ENCODE data around the gene FKBP8. TPM values are rescaled to one million over a fixed set of nuclear protein-coding genes. Genes with fewer than 3 reads are reported as not detected.

Gene FKBP8
- polyA plus RNA-seq, 4 donors = 155 to 215 (median 193) TPM

DNA sequence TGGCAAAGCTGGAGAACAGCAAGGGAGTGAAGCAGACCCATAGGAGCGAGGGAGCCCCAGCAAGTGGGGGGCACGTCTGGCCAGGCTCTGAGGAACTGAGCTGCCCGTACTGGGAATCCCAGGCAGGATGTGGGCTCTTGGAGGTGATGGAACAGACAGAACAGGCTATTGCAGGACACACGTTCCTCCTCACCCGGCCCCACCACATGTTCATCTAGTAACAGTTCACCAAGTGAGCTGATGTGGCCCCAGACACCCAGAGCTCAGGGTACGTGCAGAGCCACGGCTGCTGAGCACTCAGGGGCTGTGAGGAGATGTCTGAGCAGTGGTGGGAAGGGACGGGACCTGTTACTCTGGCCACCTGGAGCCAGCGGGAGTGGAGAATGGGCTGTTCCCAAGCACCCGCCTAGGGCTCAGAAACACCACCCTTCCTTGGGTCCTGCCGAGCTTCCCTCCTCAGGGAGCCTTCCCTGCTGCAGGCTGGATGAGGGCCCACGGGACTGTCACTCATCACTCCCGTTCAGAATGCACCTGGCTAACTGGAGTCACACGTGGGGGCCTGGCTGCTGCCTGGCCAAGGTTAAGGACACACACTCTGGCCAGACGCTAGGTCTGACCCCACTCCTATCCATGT is 39.9 kb downstream of the FKBP8 start:
- no peak for DNase-seq (ENCODE audit: low read depth in 4 of 4, low spot score in 2 of 4)

DNA sequence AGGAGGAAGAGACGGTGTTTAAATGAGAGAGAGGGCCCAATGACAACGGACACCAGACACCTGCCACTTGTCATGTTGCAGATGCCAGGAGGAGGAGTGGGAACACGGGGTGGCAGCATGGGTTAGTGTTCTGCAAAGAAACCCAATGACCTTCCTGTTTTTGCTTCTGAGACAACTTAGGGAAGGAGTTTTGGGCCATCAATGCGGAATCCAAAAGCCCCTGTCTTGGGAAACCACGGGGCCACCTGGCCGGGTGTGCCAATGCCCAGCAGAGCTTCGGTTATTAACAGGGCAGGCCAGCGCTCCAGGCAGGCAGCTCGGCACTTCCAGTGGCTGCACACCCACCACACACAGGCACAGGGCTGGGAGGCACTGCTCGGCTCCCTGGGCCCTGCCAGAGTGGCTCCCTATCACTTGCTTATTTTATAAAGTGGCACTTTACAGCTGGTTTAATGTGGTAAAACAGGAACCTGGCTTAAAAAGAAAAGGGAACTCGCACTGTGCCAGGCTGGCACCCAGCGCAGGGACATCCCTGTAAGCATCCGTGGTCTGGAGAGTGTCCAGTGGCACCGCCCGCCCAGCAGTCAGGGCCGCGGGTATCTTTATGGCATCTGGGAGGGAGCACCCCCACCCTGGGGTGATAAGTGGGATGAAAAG is 40.6 kb downstream of the FKBP8 start:
- no peak for DNase-seq (ENCODE audit: low read depth in 4 of 4, low spot score in 2 of 4)

DNA sequence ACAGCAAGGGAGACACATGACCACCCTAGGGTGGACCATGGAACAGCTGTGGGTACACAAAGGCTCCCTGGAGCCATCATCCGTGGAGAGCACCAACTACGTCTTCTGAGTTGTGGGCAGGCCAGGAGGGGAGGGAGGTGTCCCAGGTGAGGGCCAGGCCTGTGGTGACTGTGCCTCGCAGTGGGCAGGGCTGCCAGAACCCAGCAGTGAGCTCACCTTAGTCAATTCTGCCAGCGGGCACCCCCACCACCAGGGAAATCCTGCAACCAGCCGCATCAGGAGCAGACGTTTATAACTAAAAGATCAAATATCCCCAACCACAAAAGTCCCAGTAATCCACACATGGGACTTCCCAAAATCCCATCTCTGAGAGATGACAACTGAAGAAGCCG is 41.1 kb downstream of the FKBP8 start:
- DNase-seq (ENCODE audit: low read depth in 4 of 4, low spot score in 2 of 4) = no peak

DNA sequence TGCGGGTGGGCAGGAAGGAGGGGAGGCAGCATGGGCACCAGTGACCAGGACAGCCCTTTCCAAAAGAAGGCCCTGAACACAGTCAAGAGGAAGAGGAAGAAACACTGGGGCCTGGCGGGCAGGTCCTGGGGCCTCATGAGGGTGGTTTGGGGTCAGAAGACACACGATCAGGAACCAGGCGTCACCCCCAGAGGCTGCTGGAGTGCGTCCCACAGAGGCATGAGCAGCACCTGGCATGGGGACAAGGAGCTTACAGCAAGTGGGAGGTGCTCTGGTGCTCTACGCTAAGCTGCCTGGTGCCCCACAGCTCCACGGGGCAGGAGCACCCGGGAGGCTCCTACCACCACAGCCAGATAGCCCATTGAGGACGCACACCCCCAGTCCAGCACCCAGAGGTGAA is 41.5 kb downstream of the FKBP8 start:
- DNase-seq (ENCODE audit: low read depth in 4 of 4, low spot score in 2 of 4) = no peak

DNA sequence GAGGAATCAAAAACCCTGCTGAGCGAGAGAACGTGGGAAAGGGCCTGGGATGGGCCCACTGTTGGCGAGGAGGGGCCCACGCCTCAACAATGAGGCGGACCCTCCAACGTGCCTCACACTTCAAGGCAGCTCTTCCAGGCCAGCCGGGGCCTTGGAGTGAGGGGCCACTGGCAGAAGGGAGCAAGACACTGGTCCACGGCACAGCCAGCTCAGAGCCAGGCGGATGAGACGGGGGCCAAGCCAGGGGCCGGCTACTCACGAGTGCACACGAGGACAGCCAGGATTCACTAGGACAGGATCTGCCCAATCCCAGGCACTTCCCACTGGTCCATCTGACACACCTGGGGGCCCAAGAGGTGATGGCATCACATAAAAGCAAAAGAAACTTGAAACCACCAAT is 42.0 kb downstream of the FKBP8 start:
- no peak for DNase-seq (ENCODE audit: low read depth in 4 of 4, low spot score in 2 of 4)

DNA sequence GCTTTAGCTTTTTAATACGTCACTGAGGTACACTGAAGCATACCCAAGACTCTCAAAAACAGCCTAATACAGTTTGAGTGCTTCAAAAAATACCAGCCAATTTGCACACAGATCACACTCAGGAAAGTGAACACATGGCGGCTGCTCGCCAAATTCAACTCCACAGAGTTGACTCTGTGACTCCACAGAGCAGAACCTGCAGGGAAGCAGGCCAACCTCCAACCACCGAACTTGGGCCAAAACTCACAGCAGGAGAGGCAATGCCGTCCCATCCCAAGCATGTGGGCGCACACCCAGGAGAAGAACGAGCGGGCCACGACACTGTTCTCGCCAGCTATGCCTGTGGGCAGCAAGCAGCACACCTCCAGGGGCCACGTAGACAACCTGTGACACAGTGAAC is 42.6 kb downstream of the FKBP8 start:
- DNase-seq (ENCODE audit: low read depth in 4 of 4, low spot score in 2 of 4) = no peak

DNA sequence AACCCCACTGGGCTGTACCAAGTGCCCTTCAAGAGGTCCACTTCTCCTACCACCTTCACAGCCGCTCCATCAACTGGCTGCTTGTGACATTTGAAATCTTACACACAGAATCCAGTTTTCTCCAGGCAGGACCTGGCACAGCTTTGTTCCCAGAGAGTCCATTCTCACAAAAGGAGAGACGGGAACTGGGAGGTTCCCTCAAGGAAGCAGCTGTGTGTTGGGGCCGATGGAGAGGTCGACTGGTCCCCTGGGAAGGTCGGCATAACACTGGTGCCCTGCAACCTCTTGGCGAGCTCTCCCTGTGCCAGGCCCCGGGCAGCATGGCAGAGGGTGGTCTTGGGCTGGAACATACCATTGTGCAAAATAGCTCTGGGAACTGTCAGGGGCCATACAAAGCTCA is 43.0 kb downstream of the FKBP8 start:
- no peak for DNase-seq (ENCODE audit: low read depth in 4 of 4, low spot score in 2 of 4)

DNA sequence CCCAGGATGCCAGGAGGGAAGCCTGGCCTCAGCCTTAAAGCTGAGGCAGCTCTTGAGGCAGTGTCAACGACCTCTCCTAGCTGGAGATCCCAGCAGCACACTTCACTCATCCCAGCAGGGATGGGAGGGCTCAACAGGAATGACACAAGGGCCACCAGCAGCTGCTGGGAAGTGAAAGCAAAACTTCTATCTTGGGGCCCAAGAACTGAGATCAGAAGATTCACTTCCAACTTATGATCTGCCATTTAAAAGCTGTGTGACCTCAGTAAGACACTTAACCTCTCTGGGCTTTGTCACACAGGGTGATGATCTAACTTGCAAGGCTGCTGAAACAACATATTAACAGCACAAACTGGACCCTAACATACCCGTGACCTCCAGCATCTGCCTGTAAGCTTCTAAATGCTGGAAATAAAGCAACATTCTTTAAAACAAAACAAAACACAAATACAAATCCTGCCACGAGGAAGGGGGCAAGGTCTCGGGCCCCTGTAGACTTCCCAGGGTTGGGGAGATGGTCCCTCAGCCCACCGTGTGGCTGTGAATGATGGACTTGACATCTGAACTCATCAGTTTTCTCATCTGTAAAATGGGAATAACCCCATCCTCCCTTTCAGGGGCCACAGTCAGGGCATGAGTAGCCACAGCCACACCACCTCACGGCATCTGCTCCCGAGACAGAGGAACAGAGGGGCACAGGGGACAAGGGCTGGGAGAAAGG is 44.2 kb downstream of the FKBP8 start:
- DNase-seq (ENCODE audit: low read depth in 4 of 4, low spot score in 2 of 4) = no peak

DNA sequence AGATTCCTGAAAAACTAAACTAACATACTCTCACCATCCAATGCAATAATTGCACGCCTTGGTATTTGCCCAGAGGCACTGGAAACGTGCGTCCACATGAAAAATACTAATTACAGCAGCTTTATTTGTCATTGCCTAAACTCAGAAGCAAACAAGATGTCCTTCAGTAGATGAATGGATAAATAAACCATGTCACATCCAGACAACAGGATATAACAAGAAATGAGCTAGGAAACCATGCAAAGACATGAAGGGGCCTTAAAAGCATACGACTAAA is 46.5 kb downstream of the FKBP8 start:
- no peak for DNase-seq (ENCODE audit: low read depth in 4 of 4, low spot score in 2 of 4)

DNA sequence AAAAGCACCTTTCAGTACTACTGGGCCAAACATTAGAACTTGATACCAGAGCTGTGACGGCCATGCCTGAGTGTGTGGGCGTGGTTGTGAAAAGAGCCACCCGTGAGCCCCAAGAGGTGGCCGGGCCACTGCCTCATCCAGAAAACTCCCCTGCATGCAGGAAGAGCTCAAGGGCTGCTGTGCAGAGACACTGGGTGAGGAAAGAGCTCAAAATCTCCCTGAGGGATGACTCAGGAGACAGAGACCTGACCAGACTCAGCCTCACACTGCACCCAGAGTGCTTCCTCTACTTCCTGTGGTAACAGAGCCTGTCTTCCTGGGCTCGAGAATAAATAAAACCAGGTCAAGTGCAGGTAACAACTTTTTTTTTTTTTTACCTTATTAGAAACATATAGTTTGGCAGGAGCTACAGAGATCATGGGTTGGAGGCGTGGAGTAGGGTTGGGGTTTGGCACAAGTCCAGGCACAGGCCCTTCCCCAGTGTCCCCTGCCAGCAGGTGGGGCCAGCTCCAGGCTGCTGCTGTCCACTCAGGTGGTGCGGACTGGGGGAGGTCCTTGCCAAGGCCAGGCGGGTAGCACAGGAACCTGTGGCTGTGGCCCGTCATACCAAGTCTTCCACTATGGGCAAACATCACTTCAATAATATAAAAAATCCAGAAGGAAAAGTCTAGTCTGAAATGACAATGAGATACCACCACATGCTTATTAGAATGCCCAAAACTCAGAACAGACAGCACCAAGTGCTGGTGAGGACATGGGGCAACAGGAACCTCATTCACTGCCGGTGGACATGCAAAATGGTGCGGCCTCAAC is 47.0 kb downstream of the FKBP8 start:
- no peak for DNase-seq (ENCODE audit: low read depth in 4 of 4, low spot score in 2 of 4)

DNA sequence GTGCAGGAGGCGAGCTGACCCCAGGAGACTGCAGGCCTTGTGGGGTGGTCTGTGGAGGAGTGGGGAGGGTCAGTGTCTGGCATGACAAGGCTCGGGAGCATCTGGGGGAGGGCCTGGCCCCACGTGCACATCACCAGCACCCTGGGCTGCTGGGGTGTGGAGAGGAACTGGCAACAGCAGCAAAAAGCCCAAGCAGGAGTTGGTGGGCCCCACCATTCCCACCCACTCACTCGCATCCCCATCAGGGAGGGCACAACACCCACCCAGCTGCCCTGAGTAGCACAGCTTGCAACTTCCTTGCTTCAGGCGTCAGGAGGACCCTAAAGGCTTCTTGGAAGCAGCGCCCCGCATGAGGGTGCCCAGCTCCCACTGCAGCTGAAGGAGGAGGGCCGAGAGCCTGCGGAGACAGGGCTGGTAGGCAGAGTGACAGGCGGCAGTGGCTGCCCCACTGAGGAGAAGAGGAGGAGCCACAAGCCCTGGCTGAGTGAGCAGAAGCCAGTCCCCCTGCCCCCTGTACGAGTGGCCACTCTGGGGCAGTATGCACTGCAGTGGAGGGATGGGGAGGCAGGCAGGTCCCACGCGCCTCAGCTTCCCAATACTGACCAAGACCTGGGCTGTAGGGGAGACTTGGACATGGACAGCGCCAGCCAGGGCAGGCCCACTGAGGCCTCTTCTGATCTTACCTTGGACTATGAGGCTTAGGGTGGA is 48.0 kb downstream of the FKBP8 start:
- DNase-seq (ENCODE audit: low read depth in 4 of 4, low spot score in 2 of 4) = no peak

DNA sequence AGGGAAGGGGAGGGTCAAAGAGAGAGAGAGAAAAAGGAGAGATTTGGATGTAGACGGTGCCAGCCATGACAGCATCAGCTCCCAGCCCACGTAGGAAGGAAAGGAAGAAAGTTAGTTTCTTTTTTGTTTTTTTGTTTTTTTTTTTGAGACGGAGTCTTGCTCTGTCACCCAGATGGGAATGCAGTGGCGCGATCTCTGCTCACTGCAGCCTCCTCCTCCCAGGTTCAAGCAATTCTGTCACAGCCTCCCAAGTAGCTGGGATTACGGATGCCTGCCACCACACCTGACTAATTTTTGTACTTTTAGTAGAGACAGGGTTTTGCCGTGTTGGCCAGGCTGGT is 49.1 kb downstream of the FKBP8 start:
- DNase-seq (ENCODE audit: low read depth in 4 of 4, low spot score in 2 of 4) = no peak

DNA sequence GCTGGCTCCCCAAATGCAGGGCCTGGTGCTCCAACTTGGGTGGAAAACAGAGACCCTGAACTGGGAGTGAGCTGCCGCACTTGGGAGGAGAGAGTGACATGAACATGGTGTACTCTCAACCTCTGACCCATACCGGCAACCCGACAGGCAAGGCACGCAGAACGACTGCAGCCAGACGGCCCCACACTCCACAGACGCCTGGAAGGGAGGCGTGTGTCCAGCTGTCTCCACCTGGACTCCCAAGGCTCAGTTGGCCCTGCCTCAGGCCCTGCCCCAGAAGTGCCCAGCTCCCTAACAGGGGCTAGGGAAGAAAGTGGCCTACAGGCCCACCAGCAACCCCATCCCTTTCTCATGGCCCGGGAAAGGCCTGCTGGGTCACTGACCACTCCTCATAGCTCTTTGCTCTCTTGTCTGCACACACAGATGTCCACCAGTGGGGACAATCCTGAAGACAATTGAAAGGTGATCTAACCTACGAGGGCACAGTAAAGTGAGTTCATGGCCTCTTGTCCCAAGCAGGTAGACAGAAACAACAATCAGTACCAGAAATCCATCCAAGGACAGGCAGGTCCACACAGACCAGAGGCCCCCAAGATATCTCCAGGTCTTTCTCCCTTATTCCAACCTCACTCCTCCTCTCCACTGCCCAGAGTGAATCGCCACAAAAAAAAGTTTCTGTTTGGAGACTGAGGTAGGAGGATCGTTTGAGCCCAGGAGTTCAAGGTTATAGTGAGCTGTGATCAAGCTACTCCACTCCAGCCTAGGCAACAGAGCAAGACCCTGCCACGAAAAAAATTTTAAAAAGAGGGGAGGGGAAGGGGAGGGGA is 49.7 kb downstream of the FKBP8 start:
- no peak for DNase-seq (ENCODE audit: low read depth in 4 of 4, low spot score in 2 of 4)

DNA sequence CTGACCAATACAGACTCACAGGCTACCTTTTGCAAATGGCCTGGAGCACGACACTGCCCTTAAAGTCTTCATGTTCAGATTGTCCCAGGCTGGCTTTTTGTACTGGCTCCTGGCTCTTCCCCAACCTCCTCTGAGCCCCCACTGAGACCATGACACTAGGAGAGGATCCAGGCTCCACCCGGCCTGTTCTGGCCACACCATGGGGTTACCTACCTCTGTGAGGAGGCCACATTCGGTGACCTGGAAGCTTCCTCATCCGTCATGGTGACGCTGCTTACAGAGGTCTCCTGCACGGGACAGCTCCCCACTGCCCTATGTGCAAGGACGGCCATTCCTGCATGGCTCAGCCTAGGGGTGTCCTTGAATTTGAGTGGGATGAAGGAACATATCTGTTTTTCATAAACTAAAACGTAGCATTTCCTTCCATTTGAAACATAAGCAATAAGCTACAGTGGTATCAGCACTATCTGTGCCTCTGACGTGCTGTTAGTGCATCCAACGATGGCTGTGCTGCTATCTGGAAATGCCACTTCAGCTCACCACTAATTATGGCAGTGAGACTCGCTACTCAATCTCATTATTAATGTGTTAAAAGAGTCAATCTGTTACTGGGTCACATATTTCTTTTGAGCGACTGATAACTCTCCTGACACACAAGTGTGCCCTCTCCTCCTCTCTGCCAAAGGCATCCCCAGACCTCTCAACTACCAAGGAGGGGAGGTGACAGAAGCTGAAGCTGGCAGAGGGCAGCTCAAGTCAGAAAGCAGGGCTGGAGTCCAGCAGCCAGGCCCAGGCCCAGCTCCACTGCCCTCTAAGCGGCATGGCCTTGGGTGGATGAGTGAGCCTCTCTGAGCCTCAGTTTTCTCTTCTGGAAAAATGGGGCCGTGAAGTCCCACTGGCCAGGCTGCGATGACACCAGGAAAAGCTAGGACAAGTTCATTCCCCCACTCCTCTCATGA is 51.1 kb downstream of the FKBP8 start:
- DNase-seq (ENCODE audit: low read depth in 4 of 4, low spot score in 2 of 4) = no peak

DNA sequence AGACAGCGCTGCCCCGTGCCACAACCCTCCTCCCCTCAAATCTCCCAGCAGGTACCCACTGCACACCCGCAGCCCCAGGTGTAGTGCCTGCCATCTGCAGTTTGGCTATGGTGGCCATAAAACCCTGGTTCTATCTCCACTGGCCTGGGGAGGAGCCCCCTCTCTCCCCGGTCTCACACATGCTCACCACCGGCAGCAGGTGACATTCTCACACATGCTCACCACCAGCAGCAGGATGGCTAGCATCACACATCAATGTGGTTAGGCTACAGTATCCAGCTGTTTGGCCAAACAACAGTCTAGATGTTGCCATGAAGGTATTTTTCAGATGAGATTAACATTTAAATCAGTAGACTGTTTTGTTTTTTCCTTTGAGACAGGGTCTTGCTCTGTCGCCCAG is 52.6 kb downstream of the FKBP8 start:
- DNase-seq (ENCODE audit: low read depth in 4 of 4, low spot score in 2 of 4) = no peak

DNA sequence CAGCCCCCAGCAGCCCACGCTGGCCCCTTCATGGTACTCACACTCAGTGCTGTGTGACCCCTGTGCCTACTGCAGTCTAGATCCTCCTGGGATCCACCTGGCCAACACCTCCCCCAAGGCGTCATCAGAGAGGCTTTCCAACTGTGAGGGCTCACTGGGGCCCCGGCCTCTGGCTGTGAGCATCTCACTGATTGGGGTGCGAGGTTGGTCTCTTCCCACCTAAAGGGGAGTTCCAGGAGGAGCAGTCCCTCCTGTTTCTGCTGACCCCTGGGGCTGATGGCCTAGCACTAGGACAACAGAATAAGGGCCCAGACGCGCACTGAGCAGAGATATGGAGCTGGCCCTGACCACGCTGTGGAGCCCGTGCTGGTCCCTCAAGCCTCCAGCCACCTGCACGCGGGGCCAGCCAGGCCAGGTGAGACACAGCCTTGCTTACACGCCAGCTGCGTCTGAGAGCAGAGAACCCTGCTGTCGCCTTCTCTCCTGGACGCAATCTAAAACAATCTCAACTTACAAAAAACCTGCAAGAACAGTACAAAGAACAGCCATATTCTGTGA is 53.7 kb downstream of the FKBP8 start:
- no peak for DNase-seq (ENCODE audit: low read depth in 4 of 4, low spot score in 2 of 4)

DNA sequence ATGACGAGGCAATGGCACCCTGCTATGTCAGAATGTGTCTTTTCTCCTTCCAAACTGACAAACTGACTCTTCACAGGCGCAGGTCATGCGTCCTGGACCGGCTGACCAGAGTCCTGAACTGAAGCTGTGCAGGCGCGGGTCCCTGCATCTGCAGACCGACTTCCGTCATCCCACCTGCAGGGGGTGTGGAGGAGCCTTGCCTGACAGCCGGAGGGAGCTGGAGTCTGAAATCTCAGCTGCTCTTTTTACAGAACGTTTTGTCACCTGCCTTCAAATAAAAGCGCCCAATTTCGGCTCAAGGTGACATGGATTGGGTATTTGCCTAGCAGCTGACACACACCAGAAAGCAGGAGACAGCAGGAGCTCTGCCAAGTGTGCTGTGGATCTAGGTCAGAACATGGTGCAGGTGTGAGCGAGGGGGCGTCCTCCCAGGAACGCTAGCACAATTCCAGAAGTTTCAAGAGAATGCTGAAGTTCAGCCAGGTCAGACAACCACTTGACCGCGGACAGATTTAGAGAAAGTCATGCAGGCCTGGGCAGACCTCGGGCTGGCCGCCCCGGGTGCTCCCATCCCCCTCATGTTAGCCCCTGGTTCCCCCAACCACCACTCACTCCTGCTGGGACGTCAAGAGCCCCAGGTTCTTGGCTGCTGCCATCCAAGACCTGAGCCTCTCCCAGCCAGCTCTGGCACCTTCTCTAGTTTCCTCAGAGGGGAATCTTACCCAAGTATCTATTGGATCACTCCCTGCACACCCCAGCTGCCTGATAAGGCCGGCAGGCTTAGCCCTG is 54.3 kb downstream of the FKBP8 start:
- no peak for DNase-seq (ENCODE audit: low read depth in 4 of 4, low spot score in 2 of 4)

DNA sequence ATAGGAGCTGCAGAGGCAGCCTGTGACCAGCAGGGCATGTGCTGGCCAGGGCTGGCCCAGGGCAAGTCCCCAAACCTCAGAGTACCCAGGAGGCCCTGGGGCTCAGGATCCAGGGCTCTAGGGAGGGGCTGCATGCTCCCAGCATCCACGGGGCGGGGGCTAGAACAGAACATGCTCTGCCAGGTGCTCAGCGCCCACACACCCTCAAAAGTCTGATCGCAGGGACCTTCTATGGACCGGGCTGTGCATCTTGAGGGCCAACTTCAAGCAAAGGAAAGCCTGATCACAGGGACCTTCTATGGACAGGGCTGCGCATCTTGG is 55.0 kb downstream of the FKBP8 start:
- DNase-seq (ENCODE audit: low read depth in 4 of 4, low spot score in 2 of 4) = no peak
